ENCODE results near the gene CPEB3.
"Not testable (repeated sequence)": the region's sequence is repeated elsewhere in the genome, so short reads cannot be mapped to it uniquely, and the experiment has no call there.

The CPEB3 gene

GRCh38 chr10:92038949-92039348 lies 251.9 kb downstream of the CPEB3 start:
- DNase-seq (ENCODE audit: low read depth) = no peak

- DNase-seq (ENCODE audit: low read depth) = not testable (repeated sequence)
These were observed 257.8 kb downstream of the CPEB3 start for GRCh38 chr10:92033070-92033469.

GRCh38 chr10:92031580-92031979 lies 259.3 kb downstream of the CPEB3 start:
- DNase-seq (ENCODE audit: low read depth) = no peak

- no peak for DNase-seq (ENCODE audit: low read depth)
These were observed 263.7 kb downstream of the CPEB3 start for GRCh38 chr10:92027141-92027540.

GRCh38 chr10:92025340-92025739 lies 265.5 kb downstream of the CPEB3 start:
- not testable (repeated sequence) for DNase-seq (ENCODE audit: low read depth)

- no peak for DNase-seq (ENCODE audit: low read depth)
These were observed 266.2 kb downstream of the CPEB3 start for GRCh38 chr10:92024700-92025099.

- DNase-seq (ENCODE audit: low read depth) = no peak
These were observed 276.3 kb downstream of the CPEB3 start for GRCh38 chr10:92014620-92015019.

GRCh38 chr10:92011560-92012214 lies 279.2 kb downstream of the CPEB3 start:
- no peak for DNase-seq (ENCODE audit: low read depth)

GRCh38 chr10:92010047-92010735 lies 280.7 kb downstream of the CPEB3 start:
- no peak for DNase-seq (ENCODE audit: low read depth)

- DNase-seq (ENCODE audit: low read depth) = no peak
These were observed 281.4 kb downstream of the CPEB3 start for GRCh38 chr10:92009445-92009844.

- no peak for DNase-seq (ENCODE audit: low read depth)
These were observed 284.9 kb downstream of the CPEB3 start for GRCh38 chr10:92005978-92006377.

GRCh38 chr10:92003258-92003657 lies 287.6 kb downstream of the CPEB3 start:
- DNase-seq (ENCODE audit: low read depth) = no peak

GRCh38 chr10:92001995-92002394 lies 288.9 kb downstream of the CPEB3 start:
- DNase-seq (ENCODE audit: low read depth) = no peak

- no peak for DNase-seq (ENCODE audit: low read depth)
These were observed 289.3 kb downstream of the CPEB3 start for GRCh38 chr10:92001581-92001980.
